H7 (cell line): ENCODE results near the gene AP1S1. TPM values are rescaled to one million over a fixed set of nuclear protein-coding genes. Genes with fewer than 3 reads are reported as not detected.
"Not testable (repeated sequence)": the region's sequence is repeated elsewhere in the genome, so short reads cannot be mapped to it uniquely, and the experiment has no call there.

ENCODE experiments used
- DNase-seq: peaks from one replicate; pipeline ENCODE4 v3.0.0; 2012
- H3K27me3 ChIP-seq: 2 replicates; pipeline ENCODE4 v1.6.0; 2011; ENCODE audit warnings: mild to moderate bottlenecking, low read length; ENCODE audit not compliant: control insufficient read depth, insufficient read depth
- H3K36me3 ChIP-seq: replicated peaks from 2 replicates; pipeline ENCODE4 v1.5.1; 2011; ENCODE audit warnings: low read length; ENCODE audit not compliant: control insufficient read depth, insufficient read depth
- H3K4me3 ChIP-seq: 2 replicates; pipeline ENCODE4 v1.5.1; 2011; ENCODE audit warnings: low read depth, mild to moderate bottlenecking, control low read depth, low read length, moderate library complexity; ENCODE audit not compliant: insufficient read depth
- total RNA-seq: library from RNA; depleted of rRNA; stranded (reverse); fragments of >200 nt; shearing (Covaris generic); gene quantifications from 2 replicates; pipeline ENCODE4 v1.2.3, GENCODE V29; 2014

AP1S1 gene
- total RNA-seq, 1 experiment from 2014 or later, result 114 TPM

DNA sequence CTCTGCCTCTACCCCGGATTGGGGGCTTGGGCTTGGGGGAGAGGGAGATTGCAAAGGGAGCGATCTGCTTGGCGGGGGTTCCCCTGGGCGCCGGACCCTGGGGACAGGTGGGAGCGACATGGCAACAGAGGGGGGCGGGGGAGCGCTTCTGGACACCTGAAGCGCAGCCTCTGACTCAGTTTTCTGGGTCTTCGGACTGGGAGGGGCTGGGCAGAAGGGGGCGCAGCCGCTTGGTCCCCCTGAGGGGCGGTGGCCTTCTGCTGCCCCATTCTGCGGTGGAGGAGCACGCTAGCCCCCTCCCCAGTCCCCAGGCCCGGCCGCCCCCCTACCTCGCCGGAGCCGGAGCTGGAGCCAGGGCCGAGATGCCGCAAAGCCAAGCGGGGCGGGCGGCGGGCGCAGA is 25.4 kb downstream of the AP1S1 start:
- peaks cover 59% of the 10 kb centered on the region for H3K27me3 ChIP-seq
- peak overlapping the region; percentile 58 for H3K4me3 ChIP-seq
- no peaks in the 10 kb centered on the region for H3K36me3 ChIP-seq
- peak; percentile 82 for DNase-seq

DNA sequence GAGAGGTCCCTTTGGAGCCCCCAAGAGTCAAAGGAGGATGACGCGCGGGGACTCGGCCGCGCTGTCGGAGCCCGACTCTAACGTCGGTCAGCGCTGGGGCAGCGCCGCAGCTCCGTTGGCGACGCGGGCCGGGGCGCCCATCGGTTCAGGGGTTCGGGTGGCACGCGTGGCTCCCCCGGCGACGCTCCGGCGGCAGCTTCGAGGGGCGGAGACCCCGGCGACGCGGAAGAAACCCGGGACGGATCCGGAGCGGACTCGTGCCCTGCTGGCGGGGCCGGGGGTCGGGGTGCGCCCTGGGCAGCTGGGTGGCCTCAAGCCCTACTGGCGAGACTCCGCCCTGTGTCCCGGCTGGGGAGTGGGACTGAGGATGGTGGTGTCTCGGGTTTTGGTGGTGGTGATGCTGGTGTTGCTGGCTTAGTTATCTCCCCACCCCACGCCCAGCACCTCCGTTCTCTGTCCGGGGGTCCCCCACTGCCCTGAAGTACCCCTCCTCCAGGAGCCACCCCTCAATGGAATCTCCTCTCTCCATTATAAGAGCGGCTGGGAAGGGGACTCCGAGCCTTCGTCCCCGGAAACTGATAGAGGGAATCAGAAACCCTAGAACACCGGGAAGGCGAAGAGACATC is 26.0 kb downstream of the AP1S1 start, which contains the start of gene NAT16:
Gene NAT16 (minus strand): TSS at position 164 of the 626 bp plus-strand sequence. CDS start 5,486 bp downstream, outside the sequence.
- Histone ChIP-seq H3K4me3 (peak within 1 kb of the TSS; percentile 58), H3K27me3 (peaks cover 53% of the 10 kb centered on the region), H3K36me3 (no peaks in the 10 kb centered on the region)
- peak; percentile 84 for DNase-seq

DNA sequence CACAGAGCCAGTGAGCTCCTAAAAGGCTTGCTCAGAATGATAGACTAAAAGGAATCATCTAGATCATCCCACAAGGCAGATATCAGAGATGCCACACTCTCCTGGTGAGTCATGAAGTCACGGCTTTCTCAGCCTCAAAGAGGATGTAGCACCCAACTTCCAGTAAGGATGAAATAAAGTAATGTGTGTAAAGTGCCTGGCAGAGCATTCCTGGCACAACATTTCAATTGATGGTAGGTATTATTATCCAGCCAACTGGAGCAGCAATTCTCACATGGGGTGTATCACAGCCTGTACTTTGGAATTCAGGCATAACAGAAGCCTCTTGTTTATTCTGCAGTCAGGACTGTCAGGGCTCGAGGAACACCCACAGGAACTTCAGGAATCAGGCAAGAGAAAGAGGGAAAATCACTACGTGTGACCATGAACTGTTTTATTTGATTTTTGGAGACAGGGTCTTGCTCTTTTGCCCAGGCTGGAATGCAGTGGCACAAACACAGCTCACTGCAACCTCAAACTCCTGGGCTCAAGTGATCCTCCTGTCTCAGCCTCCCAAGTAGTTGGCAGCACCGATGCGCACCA is 31.1 kb downstream of the AP1S1 start:
- Histone ChIP-seq H3K4me3 (no peak overlapping the region), H3K27me3 (peaks cover 6% of the 10 kb centered on the region), H3K36me3 (no peaks in the 10 kb centered on the region)
- DNase-seq, result no peak

DNA sequence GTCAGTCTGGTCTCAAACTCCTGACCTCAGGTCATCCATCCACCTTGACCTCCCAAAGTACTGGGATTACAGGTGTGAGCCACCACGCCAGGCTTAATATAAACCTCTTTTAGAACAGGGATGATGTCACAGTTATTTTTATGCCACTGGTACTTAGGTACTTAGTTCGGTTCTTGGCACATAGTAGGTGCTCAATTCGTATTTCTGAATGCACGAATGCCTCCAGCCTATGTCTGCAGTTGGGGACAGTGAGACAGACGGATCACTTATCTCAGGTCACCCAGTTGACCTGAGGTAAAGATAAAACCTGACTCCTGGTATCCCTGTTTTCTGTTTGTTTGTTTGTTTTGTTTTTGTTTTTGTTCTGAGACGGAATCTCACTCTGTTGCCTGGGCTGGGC is 31.9 kb downstream of the AP1S1 start:
- DNase-seq, result no peak
- Histone ChIP-seq H3K27me3 (no peaks in the 10 kb centered on the region; the same call in 1 of the 2 replicates), H3K4me3 (no peak overlapping the region), H3K36me3 (no peaks in the 10 kb centered on the region)

DNA sequence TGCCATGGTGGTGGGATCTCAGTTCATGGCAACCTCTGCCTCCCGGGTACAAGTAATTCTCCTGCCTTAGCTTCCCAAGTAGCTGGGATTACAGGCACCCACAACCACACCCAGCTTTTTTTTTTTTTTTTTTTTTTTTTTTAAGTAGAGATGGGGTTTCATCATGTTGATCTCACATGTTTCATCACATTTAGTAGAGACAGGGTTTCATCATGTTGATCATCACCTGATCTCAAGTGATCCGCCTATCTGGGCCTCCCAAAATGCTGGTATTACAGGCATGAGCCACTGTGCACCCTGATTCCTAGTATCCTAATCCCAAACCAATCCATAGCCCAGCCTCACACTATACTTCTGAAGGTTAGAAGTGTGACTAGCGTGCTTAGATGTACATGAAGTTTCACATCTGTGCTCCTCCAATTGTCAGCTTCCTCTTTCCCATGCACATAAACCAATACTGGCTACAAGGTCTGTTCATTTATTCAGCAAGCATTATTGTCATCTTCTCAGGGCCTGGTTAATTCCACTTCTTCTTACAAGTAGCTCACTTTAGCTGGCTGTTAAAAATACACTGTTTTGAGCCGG is 32.7 kb downstream of the AP1S1 start:
- no peaks in the 10 kb centered on the region for H3K27me3 ChIP-seq

DNA sequence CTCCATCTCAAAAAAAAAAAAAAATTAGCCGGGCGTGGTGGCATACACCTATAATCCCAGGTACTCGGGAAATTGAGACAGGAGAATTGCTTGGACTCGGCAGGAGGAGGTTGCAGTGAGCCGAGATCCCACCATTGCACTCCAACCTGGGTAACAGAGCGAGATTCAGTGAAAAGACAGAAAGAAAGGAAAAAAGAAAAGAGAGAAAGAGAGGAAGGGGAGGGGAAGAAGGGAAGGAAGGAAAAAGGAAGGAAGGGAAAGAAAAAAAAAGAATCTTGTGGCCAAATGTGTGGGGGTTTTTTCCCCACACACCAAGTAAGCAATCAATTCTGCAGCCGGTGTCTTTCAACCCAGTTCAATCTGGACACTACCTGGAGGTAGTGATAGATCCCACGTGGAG is 34.8 kb downstream of the AP1S1 start:
- H3K27me3 ChIP-seq, result no peaks in the 10 kb centered on the region
- no peak for DNase-seq
- no peaks in the 10 kb centered on the region for H3K36me3 ChIP-seq

More for the DNA sequence above, 32.7 kb downstream of the AP1S1 start:
- H3K36me3 ChIP-seq, result no peaks in the 10 kb centered on the region
- no peak overlapping the region for H3K4me3 ChIP-seq
- no peak for DNase-seq

DNA sequence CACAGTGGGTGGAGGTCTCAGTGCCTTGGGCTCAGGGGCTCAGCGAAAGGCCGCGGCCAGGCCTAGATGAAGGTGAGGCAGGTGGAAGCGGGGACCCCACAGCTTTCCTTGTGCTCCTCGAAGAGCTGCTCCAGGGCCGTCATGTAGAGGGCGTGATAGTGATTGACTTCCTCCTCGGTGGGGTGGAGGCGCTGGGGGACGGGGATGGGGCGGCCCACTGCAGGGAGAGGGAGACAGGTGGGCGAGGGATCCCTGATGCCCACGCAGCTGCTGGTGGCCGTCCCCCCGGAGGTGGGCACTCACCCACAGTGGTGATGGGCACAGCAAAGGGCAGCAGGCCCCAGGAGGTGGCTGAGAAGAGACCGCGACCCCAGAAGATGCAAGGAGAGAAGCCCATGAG is 41.6 kb downstream of the AP1S1 start:
- H3K27me3 ChIP-seq, result no peaks in the 10 kb centered on the region
- no peaks in the 10 kb centered on the region for H3K36me3 ChIP-seq
- H3K4me3 ChIP-seq, result no peak overlapping the region
- peak; percentile 65 for DNase-seq

More for the DNA sequence above, 34.8 kb downstream of the AP1S1 start:
- H3K4me3 ChIP-seq, result no peak overlapping the region

DNA sequence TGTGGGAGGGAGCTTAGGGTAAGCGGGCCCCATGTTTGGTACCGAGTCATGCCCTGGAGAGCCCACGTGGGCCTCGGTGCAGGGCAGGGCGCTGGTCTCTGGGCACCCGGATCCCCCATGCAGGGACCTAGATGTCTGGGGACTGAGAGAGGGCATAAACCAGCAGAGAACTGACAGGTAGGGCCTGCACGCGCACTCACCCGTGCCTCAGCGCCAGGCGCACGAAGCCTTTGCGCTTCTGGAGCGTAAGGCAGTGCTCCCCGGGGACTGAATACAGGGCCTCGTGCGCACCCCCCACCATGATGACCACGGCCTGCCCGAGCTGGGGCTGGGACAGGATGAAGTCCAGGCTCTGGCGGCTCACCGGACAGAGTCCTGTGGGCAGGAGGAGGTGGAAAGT is 43.7 kb downstream of the AP1S1 start:
- Histone ChIP-seq H3K27me3 (peaks cover 13% of the 10 kb centered on the region), H3K36me3 (no peaks in the 10 kb centered on the region), H3K4me3 (no peak overlapping the region)
- DNase-seq, result peak; percentile 55

DNA sequence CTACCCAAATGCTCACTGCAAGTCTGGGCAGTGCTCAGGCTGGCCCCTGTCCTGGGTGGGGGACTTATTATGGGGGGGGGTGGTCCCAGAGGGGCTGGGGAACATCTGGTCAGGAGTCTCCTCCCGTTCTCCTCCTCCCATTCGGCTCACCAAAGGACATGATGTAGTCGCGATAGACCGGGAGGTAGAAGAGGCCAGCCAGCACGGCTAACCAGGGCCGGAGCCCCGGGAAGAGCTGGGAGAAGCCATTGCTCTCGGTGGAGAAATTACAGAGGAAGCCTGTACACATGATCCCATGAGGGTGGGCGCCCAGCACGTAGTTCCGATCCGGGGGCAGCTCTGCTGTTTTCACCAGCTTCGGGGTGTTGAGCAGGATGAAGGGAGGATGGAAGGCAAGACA is 44.2 kb downstream of the AP1S1 start:
- Histone ChIP-seq H3K36me3 (no peaks in the 10 kb centered on the region), H3K4me3 (no peak overlapping the region), H3K27me3 (peaks cover 13% of the 10 kb centered on the region)
- peak; percentile 58 for DNase-seq

DNA sequence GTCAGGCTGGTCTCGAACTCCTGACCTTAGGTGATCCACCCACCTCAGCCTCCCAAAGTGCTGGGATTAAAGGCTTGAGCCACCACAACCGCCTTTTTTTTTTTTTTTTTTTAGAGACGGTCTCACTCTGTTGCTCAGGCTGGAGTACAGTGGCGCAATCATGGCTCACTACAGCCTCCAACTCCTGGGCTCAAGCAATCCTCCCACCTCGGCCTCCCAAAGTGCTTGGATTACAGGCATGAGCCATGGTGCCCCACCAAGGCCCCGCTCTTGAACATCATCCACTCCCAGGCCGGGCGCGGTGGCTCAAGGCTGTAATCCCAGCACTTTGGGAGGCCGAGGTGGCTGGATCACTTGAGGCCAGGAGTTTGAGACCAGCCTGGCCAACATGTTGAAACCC is 45.2 kb downstream of the AP1S1 start:
- peaks cover 13% of the 10 kb centered on the region for H3K27me3 ChIP-seq
- not testable (repeated sequence) for H3K4me3 ChIP-seq, DNase-seq, H3K36me3 ChIP-seq

DNA sequence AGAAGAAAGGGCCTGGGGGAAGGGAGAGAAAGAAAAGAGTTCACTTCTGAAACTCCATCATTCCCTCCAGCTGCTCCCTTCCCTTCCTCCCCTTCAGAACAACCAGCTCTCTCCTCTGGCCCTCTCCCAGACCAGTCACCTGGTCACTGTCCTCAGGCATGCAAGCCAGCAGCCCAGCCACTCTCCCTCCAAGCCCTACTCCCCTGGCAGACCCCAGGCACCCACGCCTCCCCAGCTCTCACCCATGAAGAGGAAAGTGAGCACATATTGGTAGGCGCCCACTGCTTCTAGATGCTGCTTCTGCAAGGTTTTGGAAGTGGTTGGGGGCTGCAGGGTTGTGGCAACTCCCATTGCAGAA is 46.2 kb downstream of the AP1S1 start:
- H3K4me3 ChIP-seq, result no peak overlapping the region
- H3K27me3 ChIP-seq, result peaks cover 13% of the 10 kb centered on the region
- no peaks in the 10 kb centered on the region for H3K36me3 ChIP-seq
- DNase-seq, result peak; percentile 68

DNA sequence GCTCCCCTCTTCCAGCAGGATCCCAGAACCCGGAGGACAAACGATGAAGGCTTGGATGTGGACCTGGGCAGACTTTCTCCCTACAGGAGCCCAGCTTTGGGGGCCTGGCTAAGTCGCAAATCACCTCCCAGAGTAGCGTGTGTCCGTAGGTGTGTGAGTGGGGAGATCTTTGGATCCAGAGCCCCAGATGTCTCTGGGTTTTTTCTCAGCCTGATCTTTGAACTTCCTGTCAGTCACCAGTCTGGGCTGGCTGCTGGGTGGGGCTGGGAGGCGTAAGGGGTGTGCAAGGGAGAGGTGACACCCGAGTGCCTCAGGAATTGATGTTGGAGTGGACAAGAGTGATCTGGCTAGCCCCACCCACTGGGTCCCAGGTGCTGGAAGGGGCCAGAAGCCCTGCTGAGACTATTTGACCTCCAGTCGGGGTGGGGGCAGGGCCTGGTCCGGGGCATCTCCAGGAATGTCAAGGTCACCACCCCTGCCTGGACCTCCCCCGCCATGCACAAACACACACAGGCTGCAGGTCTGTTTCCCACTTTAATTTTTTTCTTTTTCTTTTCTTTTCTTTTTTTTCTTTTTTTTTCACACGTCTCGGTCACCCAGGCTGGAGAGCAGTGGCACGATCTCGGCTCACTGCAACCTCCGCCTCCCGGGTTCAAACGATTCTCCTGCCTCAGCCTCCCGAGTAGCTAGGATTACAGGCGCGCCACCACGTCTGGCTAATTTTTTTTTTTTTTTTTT is 46.8 kb downstream of the AP1S1 start, which contains the start of gene MOGAT3:
Gene MOGAT3 (minus strand): TSS at position 175 of the 738 bp plus-strand sequence. CDS start 182 bp downstream, outside the sequence.
- peak within 1 kb of the TSS; percentile 59 for H3K4me3 ChIP-seq
- peak; percentile 80 for DNase-seq
- peaks cover 13% of the 10 kb centered on the region for H3K27me3 ChIP-seq
- H3K36me3 ChIP-seq, result no peaks in the 10 kb centered on the region

DNA sequence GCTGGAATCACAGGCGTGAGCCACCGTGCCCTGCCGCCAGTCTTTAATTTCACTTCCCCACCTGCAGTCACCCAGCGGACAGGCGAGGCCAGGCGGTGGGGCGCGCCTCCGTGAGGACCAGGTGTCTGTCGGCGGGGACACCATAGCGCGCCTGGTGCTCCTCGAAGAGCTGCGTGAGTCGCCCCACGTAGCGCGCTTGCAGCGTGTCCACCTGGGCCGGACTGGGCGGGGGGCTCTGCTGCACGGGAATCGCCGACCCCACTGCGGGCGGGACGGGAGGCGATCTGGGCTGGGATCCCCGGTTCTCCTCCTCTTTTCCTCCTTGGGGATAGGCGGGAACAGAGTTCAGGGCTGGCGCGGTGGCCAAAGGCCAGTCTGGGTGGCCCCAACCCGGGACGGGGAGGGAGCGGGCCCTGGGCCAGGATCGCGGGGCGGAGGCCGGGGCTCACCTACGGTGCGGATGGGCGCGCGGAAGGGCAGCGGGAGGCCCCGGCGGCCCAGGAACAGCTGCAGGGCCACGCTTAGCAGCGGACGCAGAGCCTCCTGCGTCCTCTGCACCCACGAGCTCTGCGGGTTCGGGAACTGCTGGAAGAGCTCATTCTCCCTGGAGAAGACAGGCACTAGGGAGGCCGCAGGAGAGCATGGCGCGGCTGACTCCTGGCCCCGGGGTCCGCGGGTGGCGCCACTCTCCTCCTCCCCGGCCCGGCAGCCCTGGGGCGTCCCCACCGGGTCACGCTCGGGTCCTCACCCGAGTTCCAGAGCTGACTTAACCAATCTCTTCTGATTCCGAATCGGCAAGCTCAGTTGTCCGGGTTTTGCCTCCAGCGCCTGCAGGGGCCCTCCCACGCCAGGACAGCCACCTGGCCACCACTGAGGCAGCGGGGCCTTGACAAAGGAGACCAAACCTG is 47.7 kb downstream of the AP1S1 start:
- Histone ChIP-seq H3K27me3 (peaks cover 13% of the 10 kb centered on the region), H3K36me3 (no peaks in the 10 kb centered on the region; the same call in 1 of the 2 replicates), H3K4me3 (peak overlapping the region; percentile 59)
- DNase-seq, result peak; percentile 92

DNA sequence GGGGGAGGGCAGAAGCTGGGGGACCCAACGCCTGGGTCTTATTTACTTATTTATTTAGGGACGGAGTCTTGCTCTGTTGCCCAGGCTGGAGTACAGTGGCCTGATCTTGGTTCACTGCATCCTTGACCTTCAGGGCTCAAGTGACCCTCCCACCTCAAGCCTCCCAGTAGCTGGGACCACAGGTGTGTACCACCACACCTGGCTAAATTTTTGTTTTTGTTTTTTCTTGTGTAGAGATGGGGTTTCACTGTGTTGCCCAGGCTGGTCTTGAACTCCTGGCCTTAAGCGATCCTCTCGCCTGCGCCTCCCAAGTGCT is 48.3 kb downstream of the AP1S1 start:
- Histone ChIP-seq H3K27me3 (peaks cover 13% of the 10 kb centered on the region), H3K36me3 (no peaks in the 10 kb centered on the region; the same call in 1 of the 2 replicates), H3K4me3 (no peak overlapping the region)
- DNase-seq, result no peak
